ENCODE measurements around the gene DTWD2.
"Not testable (repeated sequence)": the region's sequence is repeated elsewhere in the genome, so short reads cannot be mapped to it uniquely, and the experiment has no call there.

DTWD2 gene

DNA sequence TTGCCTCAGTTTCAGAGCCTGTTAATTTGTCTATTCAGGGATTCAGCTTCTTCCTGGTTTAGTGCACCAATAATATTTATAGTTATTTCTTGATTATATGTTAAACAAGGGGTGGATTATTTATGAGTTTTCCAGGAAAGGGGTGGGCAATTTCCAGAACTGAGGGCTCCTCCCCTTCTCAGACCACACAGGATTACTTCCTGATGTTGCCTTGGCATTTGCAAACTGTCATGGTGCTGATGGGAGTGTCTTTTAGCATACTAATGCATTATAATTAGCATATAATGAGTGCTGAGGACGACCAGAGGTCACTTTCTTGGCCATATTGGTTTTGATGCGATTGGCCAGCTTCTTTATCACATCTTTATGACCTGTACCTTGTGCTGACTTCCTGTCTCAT lies 6.2 kb upstream of the DTWD2 start:
- no peak for DNase-seq

DNA sequence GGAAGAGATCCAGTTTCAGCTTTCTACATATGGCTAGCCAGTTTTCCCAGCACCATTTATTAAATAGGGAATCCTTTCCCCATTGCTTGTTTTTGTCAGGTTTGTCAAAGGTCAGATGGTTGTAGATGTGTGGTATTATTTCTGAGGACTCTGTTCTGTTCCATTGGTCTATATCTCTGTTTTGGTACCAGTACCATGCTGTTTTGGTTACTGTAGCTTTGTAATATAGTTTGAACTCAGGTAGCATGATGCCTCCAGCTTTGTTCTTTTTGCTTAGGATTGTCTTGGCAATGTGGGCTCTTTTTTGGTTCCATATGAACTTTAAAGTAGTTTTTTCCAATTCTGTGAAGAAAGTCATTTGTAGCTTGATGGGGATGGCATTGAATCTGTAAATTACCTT lies 4.8 kb upstream of the DTWD2 start:
- not testable (repeated sequence) for DNase-seq

DNA sequence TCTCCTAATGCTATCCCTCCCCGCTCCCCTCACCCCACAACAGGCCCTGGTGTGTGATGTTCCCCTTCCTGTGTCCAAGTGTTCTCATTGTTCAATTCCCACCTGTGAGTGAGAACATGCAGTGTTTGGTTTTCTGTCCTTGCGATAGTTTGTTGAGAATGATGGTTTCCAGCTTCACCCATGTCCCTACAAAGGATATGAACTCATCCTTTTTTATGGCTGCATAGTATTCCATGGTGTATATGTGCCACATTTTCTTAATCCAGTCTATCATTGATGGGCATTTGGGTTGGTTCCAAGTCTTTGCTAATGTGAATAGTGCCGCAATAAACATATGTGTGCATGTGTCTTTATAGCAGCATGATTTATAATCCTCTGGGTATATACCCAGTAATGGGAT lies 3.7 kb upstream of the DTWD2 start:
- not testable (repeated sequence) for DNase-seq

DNA sequence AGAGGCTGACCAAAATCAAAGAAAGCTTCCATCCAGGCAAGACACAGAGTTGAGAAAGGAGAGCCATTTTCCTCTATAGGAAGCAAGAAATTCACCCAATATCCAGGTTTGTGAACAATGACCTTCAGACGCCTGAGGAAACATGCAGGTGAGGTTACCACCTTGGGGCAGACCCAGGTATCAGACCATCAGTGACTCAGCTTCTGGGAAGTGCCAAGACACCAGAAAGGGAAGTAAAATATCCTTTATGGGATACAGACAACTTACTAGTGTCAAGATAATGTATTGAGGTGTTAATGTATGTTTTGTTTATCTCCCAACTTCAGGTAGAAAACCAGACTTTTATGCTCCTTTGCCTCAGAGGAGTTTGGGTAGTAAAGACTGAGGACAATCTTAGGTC lies 2.2 kb upstream of the DTWD2 start:
- DNase-seq = no peak

DNA sequence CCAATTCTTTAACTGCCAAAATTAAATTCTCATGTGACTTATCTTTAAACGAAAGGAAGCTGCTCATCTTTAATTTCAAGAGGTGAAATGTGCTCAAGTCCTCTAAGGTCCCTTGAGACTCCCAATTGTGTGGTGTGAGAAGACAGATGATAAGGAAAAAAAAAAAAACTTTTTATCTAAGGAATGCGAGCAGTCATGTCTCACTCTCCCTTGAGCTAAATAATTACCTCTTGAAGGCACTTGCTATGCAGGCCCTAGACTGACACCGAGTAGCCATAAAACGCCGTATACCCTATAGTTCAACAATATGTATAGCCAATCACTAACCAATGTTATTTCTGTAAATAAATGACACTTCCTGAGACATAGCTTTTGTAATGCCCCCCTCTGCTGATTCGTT lies 1.5 kb upstream of the DTWD2 start:
- no peak for DNase-seq

DNA sequence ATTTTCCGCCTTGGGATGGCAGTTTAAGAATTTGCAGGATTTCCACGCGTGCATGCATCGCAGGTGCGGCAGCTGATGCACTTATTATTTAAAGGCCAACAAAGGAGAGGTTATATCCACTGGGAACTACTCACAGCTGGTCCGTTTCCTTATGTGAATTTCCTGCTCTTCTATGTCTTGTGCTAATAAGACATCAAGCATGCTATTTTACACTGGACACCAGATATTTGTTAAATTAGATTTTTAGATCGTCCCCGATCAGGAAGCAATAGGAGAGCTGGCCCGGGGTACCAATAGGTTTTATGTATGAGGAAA lies 476 bp upstream of the DTWD2 start:
- DNase-seq = no peak

DNA sequence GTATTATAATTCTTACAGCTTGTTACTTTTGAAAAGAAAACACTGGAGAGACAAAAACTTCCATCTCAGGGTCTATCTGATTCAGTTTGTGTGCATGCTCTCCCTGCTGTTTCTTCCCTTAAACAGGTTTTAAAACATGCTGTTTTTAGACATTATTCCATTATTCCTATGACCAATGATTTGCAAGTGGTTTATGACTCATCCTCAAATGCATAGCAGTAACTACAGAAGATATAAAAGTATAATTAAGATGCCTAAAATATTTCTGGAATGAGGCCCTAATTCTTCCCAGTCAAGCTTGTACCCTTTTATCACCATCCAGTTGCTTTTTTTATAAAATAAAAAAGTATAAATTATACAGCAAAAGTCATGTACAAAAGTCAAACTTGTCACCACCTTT lies 3.7 kb downstream of the DTWD2 start:
- no peak for DNase-seq

DNA sequence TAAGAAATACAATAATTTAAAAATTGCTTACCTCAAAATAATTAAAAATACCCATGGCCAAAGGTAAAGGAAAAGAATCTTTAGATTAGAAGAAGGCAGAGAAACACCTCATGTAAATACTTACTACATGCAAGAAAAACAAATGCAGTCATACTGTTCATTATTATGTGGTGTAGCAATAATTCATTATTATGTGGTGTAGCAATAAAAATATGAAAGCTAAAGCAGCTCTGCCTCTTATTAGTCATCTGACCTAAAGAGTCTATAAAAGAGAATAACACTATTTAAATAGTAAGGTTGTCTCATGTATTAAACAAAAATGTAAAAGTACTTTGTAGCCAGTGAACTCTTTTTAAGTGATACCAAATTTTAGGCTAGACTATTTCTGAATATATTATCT lies 6.6 kb downstream of the DTWD2 start:
- DNase-seq = no peak

DNA sequence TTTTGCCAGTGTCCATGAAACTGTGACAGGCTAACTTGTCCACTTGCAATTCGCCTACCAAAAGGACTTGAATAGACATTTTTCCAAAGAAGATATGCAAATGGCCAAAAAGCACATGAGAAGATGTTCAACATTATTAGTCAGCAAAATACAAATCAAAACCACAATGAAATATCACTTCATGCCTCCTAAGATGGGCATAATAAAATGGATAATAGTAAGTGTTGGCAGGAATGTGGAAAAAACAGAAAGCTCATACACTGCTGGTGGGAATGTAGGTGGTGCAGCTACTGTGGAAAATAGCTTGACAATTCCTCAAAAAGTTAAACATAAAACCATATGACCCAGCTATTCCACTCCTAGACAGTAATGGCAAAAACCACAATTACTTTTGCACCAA lies 7.9 kb downstream of the DTWD2 start:
- DNase-seq = no peak

DNA sequence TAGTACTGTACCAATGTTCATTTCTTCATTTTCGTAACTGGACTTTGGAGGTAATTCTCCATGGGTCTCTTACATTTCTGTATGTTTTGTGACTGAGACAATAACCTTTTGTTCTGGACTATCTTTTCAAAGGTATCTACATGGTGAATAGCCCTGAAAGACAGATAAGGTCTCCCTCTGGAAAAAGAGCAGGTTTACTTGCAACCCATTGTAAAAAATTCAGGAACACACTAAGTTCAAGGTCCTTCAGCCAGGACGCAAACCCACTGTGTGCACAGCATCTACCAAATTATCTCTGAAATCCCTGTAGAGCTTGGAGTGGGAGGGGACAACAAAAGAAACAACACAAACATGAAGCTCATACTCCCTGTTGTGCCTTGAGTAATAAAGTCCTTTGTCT lies 8.3 kb downstream of the DTWD2 start:
- no peak for DNase-seq

DNA sequence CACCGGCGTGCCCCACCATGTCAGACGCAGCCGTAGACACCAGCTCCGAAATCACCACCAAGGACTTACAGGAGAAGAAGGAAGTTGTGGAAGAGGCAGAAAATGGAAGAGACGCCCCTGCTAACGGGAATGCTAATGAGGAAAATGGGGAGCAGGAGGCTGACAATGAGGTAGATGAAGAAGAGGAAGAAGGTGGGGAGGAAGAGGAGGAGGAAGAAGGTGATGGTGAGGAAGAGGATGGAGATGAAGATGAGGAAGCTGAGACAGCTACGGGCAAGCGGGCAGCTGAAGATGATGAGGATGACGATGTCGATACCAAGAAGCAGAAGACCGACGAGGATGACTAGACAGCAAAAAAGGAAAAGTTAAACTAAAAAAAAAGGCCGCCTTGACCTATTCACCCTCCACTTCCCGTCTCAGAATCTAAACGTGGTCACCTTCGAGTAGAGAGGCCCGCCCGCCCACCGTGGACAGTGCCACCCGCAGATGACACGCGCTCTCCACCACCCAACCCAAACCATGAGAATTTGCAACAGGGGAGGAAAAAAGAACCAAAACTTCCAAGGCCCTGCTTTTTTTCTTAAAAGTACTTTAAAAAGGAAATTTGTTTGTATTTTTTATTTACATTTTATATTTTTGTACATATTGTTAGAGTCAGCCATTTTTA lies 14.4 kb downstream of the DTWD2 start:
- DNase-seq = not testable (repeated sequence)

DNA sequence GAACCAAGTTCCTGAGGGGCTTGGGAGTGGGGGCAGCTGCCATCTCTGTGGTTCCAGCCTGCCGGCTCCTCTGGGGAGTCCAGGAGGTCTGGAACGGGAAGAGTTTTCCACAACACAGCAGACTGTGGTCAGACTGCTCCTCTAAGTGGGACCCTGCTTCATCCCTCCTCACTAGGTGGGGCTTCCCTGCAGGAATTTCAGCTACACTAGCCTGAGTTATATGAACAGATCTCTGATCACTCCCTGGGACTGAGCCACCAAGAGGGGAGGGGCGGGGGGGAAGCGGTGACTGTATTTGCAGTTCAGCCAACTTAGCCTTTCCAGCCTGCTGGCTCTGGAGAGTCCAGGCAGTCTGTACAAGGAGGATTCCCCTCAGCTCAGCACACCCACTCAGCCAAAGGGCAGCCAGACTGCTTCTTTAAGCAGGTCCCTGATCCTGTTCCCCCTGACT lies 19.4 kb downstream of the DTWD2 start:
- DNase-seq = no peak

DNA sequence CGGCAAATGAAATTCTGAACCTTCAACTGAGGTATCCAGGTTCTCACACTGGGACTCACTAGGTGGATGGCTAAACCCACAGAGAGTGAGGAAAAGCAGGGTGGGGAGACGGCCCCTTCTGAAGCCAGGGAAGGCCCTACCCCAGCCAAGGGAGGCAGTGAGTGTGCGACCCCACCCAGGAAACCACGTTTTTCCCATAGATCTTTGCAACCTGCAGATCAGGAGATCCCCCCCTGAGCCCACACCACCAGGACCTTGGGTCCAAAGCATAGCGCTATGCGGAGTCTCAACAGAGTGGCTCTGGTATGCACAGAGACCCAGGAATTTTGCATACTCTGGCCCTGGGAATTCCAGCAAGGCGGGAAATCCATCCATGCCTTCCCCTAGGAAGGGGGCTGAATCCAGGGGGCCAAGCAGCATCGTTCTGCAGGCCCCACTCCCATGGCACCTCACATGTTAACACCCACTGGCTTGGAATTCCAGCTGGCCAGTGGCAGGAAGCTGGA lies 19.9 kb downstream of the DTWD2 start:
- DNase-seq = no peak

DNA sequence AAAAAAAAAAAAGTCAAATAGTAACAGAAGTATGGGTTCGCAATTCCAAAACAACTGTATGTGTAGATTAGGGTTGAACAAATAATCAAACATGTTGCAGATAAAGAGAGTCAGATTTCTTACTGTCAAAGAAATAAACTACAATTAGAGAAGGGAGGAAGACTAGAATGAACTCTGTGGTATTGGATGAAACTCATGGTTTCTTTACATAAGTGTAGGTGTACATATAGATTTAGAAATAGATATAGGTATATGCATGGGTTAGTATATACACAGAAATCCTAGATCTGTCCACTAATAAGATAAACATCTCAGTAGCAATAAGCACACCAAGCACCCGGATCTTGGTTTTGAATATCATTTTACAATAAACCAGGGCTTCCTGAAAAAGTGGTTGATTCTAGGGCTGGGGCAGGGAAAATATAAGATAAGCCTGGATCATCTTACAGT lies 21.3 kb downstream of the DTWD2 start:
- no peak for DNase-seq

DNA sequence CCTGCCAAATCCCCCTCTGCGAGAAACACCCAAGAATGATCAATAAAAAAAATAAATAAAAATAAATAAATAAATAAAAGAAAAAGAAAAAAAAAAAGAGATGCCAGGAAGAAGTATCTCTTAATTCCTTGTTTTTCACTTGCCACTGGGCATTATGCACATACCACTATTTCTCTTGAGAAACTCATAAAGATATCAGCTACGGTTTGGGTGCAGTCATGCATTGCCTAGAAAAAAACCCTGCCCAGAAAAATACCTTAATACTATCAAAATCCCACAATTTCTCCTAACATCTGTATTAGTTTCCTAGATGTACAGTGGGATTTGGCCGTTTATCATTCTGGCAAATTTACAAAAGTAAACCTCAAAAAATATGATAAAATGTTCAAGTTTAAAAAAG lies 22.5 kb downstream of the DTWD2 start:
- no peak for DNase-seq

DNA sequence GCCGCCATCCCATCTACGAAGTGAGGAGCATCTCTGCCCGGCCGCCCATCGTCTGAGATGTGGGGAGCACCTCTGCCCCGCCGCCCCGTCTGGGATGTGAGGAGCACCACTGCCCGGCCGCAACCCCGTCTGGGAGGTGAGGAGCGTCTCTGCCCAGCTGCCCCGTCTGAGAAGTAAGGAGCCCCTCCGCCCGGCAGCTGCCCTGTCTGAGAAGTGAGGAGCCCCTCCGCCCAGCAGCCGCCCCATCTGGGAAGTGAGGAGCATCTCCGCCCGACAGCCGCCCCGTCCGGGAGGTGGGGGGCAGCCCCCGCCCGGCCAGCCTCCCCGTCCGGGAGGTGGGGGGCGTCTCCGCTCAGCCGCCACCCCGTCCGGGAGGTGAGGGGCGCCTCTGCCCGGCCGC lies 23.4 kb downstream of the DTWD2 start:
- not testable (repeated sequence) for DNase-seq

DNA sequence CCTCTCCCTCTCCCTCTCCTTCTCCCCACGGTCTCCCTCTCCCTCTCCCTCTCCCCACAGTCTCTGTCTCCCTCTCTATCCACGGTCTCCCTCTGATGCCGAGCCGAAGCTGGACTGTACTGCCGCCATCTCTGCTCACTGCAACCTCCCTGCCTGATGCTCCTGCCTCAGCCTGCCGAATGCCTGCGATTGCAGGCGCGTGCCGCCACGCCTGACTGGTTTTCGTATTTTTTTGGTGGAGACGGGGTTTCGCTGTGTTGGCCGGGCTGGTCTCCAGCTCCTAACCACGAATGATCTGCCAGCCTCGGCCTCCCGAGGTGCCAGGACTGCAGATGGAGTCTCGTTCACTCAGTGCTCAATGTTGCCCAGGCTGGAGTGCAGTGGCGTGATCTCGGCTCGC lies 24.0 kb downstream of the DTWD2 start:
- not testable (repeated sequence) for DNase-seq

DNA sequence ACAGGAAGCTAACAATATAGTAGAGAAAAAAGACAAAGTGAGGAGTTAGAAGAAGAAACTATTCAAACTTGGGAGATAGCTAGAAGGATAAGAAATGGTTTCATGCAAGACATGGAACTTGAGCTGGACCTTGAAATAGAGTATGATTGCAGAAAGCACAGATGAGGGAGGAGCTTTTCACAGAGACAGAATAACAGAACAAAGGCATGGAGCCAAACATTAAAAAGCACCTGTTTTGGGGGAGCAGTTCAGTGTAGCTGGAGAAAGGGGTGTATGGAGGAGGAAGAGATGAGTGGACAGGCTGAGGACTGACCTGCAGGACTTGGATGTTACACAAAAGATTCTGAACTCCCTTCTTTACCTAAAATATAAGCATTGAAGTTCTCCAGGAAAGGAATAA lies 25.2 kb downstream of the DTWD2 start:
- DNase-seq = no peak

DNA sequence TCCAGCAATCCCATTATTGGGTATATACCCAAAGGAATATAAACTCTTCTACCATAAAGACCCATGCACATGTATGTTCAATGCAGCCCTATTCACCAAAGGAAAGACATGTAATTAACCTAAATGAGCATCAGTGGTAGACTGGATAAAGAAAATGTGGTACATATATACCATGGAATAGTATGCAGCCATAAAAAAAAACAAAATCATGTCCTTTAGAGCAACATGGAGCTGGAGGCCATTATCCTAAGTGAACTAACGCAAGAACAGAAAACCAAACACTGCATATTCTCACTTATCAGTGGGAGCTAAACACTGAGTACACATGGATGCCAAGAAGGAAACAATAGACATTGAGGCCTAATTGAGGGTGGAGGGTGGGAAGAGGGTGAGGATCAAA lies 27.8 kb downstream of the DTWD2 start:
- DNase-seq = no peak

DNA sequence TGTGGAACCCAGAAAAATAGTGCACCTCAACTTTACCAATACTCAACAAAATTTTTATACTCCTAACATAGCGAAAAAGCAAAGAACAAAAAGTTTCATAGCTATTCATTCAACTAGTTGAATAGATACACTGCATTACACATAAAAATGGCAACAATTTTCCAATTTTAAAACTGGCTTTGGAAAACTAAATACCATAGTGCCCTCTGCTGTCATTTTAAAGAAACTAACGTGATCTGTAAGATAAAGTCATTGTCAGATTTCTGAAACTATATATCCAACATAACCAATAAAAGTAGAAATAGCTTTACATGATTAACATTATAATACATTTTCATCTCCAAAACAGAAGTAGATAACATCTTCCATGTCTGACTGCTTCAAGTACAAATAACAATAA lies 31.6 kb downstream of the DTWD2 start:
- no peak for DNase-seq

DNA sequence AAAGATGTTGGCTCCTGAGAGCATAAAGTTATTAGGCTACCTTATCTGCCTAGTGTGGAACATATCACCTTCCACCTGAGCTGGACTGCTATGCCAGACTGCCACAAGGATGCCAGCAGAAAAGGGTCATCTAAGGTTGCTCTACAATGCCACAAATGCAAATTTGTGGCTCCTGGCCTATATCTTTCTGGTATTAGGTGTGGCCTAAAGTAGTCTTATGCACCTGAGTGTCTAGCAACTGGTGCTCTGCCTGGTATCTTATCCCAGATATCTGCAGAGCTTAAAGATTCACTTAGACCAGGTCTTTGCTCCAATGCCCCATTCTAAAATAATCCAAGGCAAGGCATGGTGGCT lies 34.7 kb downstream of the DTWD2 start:
- no peak for DNase-seq

DNA sequence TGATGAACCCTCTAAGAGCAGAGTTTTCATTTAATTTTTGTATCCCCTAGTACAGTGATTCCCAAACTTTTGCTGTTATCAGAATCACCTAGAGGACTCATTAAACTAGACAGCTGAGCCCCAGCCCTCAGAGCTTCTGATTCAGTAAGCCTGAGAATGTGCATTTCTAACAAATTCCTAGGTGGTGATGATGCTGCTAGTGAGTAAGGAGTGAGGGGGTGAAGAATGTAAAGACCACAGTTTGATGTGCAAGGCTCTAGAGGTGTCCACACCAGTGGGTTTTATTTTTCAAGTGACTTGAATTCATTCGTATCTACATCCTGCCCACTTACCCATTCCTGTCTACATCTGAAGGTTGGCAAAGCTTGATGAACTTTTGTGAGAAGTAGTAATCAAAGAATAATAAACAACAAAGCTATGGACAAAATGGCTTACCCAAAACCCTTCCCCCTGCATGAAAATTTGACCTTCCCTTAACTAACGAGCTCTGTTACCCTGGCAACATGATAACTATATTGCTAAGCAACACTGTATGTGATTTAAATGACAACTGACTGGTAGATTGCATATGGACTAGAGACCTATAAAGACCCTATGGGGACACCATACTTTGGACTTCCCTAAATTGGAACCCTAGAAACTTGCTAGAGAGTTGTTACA lies 35.2 kb downstream of the DTWD2 start:
- DNase-seq = no peak

DNA sequence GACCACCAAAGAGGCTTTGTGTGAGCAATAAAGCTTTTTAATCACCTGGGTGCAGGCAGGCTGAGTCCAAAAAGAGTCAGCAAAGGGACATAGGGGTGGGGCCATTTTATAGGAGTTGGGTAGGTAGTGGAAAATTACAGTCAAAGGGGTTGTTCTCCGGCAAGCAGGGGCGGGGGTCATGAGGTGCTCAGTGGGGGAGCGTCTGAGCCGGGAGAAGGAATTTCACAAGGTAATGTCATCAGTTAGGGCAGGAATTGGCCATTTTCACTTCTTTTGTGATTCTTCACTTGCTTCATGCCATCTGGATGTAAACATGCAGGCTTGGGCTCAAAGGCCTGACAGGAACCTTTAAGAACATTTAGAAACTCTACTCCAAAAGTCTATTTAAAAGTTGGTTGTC lies 36.0 kb downstream of the DTWD2 start:
- not testable (repeated sequence) for DNase-seq

DNA sequence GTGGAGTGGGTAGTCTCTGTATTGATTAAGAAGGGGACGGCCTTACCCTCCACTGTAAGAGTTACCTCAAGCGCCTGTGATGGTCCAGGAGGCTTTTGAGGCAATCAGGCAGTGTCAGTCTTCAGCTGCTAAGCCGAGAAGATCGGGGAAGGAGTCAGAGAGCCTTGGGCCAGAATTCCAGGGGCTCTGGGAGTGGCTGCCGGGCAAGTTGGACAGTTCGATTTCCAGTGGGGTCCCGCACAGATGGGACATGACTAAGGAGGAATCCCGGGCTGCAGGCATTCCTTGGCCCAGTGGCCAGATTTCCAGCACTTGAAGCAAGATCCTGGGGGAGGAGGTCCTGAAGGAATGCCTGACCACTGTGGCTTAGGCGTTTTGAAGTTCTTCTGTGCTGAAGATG lies 38.0 kb downstream of the DTWD2 start:
- DNase-seq = not testable (repeated sequence)

All from T1000 (cell line).